HuH-7.5 (cell line): ENCODE results near the gene SMIM20.
"Not testable (repeated sequence)": the region's sequence is repeated elsewhere in the genome, so short reads cannot be mapped to it uniquely, and the experiment has no call there.

Experiments used
- DNase-seq: peaks from one replicate; pipeline ENCODE4 v3.0.0; 2011; ENCODE audit warnings: low spot score

Gene SMIM20

DNA sequence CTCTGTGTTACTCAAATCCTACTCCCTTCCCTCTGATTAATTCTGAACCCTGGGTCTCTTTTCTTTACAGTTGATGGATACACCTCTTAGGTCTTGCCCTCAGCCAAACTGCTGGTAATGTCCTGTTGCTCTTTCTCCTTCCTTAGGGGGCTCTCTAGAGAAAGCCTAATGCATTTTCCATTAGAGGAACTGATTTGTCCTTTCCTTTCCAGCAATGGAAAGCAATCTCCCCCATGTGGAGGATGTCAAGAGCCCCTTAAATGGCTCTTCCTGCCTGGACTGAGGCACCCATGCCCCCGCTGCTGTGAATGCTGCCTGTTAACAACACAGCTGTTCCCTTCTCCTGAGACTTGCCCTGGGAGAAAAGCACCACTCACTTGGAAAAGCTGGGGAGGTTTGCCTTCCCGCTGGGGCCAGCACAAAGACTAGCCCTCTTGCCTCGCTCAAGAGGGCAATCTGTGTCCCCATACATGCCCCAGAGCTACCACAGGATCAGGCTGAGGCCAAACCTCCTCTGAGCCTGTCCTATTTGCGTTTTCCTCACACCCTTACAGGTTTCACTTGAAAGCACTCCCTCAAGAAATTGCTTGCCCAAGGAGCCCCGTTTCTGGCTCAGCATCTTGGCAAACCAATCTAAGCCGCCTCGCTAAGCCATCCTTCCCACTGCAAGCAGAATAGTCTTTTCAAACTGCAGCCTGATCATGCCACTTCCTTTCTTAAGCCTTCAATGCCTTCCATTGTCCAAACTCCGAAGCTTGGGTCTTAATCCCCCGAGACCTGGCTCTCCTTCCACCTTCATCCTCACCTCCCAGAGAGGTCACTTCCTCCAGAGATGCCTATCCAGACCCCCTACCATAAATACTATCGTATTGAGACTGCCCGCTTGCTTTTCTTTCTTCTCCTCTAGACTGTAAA is 23.2 kb upstream of the SMIM20 start:
- no peak for DNase-seq

DNA sequence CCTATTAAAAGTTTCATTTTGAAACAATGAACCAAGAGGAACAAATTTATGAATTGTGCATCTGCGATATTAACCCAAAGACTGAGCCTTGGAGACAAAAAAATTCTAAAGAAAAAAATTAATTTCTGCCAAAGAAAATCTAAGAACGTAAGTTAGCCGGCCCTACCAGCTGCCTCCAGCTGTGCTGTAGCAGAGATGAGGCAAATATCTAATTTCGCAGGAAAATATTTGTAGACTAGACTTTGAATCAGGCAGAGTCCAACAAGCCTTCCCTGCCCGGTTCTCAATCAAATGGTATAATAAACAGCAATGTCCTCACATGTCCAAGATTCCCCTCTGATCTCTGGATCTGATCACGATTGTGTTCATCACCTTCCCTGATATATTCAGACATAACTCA is 21.2 kb upstream of the SMIM20 start:
- no peak for DNase-seq

DNA sequence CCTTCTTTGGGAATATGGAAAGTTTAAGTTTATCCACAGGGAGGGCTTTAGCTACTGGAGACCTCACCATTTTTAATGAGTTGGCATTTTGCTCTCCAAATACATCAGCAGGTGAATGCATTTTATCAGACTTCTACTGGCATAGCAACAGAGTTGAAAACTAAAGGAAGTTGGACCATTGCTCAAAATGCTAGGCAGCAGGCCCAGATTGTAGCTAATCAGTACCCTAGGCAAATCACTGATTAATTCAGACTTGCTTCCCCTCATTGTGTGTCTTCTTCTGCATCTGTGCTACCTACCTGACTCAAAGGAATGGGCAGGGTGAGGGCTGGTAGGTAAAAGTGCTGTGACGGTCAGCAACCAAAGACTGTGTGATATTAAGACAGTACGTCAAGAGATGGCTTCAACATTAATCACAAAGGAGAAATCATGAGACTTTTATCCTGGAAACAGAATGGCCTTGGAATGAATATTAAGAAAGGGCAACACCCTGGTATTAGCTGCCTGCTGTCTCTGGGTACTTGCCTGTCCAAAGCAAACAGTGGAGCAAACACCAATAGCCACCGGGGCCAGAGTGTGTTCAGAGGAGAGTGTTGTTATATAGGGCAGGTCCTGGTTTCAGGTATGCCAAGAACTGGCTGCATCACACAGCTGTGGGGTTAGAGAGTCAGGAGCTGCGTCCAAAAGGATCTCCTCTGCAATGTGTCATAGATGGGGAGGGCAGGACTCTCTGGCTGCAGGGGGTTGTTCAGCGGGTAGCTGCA is 17.1 kb upstream of the SMIM20 start:
- no peak for DNase-seq

DNA sequence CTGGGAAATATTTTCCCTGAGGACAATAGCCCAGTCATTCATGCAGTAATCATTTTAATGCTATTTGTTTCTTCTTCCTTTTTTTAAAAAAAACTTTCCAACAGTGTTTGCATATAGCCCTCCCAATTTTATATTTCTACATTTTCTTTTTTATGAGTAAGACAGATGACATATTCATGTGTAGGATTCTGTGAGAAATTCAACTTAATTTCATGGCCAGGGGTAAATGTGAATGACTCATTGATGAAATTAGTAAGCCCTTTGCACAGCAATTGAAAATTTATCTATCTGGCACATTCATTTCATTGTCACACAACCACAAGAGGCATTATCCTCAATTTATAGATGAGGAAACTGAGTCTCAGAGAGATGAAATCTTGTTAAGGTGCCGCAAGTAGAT is 13.7 kb upstream of the SMIM20 start:
- no peak for DNase-seq

DNA sequence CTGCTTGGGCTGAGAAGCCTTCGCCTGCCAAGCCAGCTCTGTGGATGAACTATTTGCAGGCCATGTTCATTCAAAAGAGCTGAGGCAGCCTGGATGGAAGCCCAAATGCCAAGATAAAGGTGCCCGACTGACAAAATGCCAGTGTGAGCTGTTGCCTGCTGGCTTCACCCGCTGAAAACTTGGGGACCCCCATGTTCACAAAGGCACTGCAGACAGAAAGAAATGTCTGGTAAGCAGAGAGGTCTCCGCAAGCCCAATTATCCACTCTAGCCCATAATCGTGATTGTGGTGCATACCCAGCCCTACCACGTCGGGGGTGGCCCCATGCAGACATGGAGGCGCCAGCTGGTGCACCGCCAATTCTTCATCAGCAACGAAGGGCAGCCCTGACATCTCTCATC is 13.0 kb upstream of the SMIM20 start:
- no peak for DNase-seq

DNA sequence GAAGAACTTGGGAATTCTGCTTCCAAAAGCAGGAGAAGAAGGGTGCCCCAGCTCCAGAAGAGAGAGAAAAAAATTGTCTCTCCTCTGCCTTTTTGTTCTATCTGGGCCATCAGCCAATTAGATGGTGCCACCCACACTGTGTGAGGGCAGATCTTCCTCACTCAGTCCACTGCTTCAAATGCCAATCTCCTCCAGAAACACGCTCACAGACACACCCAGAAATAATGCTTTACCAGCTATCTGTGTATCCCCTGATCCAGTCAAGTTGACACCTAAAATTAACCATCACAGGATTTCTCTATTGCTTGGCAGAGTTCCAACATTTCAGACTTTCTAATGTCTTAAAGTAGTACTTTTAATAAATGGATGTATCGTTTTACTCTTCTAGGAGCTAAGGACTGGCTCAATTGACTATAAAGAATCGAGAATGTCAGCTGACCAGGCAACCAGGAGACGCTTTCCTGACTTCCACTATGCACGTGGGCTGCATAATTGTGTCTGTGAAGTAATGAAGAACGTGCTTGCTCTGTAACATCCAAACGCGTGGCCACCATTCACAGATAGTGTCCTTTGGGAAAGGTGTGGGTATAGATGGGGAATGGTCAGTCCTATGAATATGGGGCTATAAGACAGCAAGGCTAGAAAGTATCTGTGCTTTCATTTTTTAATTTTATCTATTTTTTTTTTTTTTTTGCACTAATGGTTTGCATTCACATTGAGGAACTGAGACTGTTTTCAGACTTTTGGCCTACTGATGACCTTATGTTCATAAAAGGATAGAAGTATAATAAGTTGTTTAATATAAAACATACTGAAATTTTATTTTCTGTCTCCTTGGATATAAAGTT is 9.9 kb upstream of the SMIM20 start:
- no peak for DNase-seq

DNA sequence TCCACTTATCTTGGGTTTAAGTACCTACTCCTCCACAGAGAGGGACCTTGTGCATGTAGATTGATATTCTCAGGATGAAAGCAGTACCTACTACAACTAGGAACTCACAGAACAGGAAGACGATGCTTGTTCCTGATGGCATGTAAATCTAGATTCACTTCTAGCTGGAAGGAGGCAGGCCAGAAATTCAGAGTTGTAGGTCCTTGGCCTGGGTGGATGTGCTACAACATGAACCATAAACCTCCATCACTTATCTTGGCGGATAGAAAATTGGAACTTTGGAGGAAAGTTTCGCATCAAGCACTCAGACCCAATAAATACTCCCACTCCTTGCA is 9.3 kb upstream of the SMIM20 start:
- DNase-seq = no peak

DNA sequence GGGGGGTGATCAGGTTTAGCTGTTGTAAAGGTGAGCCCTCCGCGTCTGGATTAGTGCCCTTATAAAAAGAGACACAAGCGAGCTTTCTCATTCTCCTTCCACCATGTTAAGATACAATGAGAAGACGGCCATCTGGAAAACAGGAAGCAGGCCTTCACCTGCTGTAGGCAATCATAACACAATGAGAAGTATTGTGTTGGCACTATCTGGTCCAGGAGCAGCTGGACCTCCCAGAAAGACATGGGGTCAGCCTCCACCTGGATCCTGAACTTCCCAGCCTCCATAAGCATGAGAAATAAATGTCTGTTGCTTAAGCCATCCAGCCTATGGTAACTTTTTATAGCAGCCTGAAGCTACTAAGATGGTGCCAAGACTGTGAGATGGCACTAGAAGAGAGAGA is 8.6 kb upstream of the SMIM20 start:
- no peak for DNase-seq

DNA sequence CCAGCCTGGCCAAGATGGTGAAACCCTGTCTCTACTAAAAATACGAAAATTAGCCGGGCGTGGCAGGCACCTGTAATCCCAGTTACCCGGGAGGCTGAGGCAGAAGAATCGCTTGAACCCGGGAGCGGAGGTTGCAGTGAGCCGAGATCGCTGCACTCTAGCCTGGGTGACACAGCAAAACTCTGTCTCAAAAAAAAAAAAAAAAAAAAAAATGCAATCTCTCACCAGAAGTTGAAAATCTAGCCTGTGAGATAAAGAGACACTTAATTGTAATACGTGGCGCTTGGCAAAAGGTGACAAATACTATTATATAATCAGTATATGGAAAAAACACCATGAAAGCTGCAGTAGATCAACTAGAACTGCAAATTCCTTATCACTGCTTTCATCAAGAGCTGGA is 7.9 kb upstream of the SMIM20 start:
- not testable (repeated sequence) for DNase-seq

DNA sequence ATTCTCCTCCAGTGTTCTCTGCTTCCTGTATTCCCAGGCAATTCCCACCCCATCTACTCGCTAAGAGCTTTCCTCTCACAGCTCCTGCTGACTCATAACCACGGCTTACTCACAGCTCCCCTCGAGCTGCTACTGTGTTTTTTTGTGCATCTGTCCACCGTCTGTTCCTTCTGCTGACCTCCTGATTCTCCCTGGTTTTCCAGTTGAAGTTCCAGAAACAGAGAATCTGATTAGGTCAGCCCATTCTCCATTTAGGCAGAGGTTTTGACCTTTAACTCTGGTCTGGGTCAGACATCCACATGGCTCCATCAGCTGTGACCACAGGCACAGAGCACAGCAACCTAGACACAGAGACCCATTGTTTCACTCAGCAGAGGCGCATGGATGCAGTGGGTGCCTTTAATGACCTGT is 5.5 kb upstream of the SMIM20 start:
- peak; percentile 34 for DNase-seq

DNA sequence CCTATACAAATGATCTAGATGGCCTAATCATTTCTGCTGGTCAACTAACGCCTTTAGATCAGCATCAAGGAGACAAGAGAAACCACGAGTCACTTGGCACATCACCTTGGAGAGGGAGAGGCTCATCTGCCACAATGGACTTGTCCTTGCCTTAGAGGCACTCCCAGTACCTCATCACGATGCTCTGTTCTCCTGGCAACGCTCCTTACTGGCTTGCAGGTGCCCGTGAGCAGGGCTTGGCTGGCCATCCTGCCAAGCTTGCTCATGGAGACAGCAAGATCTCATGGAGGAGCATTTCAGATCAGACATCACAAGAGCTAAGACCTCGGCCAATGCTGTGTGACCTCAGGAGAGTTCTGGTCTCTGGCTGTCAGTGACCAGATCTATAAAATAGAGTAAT is 2.7 kb upstream of the SMIM20 start:
- DNase-seq = no peak

DNA sequence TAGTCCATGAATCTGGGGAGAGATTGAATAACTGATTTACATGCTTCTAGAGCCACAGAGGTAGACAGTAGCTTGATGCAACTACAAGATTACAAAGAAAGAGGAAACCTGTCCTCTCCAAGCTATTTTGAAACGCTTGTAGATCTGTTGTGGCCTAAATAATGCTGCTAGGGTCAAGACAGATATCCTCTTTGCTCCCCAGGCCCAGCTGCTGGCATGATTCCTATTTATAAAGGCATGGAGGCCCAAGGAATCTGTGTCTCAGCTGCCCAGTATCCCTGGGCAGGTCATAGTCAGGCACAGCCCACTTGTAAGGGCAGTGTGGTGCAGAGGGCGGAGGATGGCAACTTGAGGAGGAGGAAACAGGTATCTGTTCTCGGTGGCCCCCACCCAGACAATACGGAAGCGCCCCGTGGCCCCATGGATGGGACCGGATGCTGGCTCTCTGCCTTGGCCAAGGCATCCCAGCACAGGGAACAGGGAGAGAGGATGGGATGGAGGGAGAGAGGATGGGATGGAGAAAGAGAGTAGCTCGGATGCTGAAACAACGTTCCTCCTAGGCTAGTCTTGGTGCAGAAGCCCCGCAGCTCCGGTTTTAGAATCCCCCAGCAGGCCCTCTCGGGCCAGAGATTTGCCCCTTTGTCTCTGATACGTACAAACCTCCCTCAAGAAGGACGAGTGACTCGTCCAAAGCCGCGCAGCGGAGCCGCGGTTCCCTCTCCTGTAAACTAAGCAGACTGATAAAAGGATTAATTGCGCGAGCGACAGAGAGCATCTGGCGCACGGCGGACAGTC is 767 bp upstream of the SMIM20 start:
- peak; percentile 37 for DNase-seq

DNA sequence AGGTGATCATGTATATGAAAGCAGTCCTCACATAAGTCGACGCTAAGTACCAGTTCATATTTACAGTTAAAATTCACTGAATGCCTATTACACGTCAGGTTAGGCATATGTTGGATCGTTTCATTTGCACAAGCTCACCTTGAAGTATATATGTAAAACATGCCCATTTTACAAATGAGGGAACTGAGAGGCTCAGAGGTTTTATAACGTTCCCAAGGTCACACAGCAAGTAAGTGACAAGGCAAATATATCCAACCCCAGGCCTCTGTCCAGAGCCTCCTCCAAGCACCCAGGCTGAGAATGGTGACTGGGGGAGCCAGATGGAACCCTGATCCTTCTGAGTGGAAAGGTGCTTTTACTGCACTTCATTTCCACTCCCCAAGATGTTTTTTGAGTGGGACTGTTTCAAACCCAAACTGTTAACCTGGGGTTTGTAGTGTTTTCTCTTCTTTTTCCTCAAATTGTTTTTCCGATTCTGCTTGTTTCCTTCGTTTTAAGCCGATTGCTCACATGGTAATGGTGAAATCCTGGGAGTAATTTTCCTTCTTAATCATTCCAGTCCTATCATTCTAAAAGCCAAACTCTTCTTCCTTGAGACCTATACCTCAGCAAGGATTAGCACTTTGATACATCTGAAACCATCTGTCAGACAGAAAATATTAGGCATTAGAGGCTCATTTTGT is 791 bp downstream of the SMIM20 start:
- DNase-seq = peak; percentile 28

DNA sequence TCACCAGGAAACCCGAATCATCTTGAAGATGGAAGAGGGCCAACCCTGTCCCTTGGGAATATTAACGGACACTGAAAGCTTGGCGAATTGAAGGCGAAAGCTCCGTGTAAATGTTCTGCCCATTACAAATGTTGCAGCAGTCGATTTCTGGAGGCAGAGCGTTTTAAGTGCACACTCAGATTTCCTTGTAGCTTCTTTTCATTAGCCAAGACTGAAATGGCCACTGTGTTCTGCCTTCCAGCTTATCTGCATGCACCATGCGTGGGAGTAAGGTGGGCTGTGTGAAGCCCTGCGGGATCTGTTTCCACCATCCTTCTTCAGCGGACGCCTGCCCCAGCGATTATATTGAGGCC is 1.3 kb downstream of the SMIM20 start:
- DNase-seq = no peak

DNA sequence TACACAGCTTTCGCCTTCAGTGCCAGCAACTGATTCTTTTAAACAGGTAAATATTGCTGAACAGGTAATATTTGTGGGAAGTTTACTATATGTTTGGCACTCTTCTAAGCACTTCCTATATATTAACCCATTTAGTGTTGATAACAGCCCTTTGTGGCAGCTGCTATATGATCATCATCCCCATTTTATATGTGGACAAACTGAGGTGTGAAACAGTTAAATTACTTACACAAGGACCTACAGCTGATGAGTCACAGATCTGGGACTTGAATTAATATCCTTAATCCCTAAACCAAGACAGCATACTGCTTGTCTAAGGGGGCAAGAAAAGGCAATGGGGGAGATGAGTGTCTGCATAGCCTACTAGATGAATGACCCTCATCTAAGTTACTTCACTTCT is 2.9 kb downstream of the SMIM20 start:
- no peak for DNase-seq

DNA sequence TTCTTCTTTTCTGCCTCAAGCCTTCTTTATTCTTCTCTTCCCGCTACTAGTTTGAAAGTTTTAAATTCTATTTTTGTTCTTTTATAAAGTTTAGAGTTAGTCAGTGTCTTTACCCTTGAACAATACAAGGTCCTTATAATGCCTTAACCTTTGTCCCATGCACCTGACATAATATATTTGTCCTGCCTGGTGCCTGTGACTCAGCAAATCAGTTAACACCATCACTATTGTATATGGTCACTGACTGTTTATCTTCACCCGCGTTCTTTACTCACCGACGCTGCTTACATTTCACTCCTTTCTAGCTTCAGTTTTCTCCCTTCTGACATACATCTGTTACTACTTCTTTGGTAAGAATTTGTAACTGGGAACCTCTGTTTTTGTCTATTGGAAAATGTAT is 5.7 kb downstream of the SMIM20 start:
- peak; percentile 80 for DNase-seq

DNA sequence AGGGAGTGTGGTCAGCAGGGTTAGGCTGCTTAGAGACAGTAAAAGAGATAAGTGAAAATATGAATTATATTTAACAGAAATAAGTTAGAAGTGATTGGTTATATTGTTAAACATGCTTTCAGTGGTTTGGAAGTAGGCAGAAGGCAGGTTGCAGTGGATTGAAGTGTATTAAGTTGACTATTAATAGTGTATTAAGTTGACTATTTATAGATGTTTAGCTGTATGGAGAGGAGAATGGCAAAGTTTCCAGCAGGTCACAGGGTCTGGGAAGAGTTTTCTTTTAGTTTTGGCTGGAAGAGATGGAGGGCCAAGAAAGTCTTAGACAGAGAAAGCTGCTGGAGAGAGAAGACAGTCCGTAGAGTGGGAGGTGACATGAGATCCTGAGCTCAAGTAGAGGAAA is 7.9 kb downstream of the SMIM20 start:
- DNase-seq = no peak

DNA sequence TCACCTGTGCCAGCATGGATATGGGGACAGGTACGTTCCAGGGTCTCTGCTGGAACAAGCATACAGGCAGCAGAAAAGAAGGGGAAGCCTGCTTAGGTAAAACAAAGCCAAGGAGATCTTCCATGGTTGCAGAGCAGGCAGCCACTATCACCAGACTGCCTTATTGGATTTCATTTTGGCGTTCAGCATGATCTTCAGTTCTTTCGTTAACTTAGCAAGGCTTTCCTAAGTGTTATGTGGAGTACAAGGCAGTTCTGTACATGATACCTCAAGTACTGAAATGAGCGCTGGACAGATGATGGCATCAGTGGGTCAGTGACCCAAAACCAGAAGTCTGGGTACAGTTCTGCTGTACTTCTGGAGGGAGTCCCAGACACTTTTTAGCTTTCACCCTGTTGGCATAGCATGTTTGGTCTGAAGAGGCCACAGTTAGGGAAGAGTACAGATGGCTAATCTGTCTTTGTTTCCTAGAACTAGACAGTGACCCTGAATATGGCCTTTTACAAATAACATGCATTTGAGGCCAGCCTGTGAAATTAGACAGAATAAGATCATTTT is 8.9 kb downstream of the SMIM20 start:
- no peak for DNase-seq

DNA sequence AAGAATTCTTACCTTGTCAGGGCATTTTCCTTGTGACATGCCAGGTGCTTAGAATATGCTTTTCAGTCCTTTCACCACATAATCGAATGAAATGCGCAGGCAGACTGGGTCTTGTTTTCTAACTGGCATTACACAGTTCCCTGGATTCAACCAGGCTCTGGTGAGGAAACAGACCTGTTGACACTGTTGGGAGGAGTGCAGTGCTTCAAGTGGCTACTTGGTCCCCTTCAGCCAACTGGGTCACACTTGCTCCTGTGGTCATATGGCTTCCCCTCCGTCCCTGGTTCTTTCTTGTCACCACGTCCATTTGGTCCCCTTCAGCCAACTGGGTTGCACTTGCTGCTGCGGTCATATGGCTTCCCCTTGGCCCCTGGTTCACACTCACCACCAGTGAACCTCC is 9.7 kb downstream of the SMIM20 start:
- DNase-seq = no peak

DNA sequence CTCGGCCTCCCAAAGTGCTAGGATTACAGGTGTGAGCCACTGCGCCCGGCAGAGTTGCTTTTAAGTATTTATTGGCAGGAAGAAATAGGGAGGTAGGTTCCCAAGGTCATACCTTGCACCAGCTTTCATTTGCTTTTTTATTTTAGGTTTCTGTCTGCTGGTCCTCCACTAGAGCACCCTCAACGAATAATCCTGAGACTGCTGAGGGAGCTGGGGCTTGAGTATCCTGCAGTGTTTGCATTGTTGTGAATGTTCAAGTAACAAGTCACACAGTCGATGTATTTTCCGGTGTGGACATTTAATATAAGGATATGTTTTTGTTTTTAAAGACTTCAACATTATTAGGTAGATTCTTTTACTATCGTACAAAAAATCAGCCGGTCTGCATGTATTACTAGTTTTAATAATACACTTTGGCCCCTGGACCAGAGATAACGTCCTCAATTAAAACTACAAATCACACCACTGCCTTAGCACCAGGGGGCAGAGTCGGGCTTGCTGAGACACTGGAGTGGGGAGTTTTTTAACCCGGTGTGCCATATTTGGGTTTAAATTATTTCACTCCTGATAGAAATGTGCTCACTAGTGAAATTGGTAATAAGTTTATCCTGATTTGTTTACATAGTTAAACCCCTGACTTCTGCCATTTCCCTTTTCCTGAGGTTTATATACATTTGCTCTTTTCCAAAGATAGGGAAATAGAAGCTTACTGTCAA is 11.6 kb downstream of the SMIM20 start:
- DNase-seq = peak; percentile 47
